IMR-90 (cell line): ENCODE data around the gene APOA4. TPM values are rescaled to one million over a fixed set of nuclear protein-coding genes. Genes with fewer than 3 reads are reported as not detected.

Source experiments
- ATAC-seq: fragments of 200-7000 bp; cut with Tn5 transposase; 2 replicates; pipeline ENCODE4 v1.9.1; 2020; ENCODE audit warnings: low read depth, mild to moderate bottlenecking, moderate library complexity
- BruUV-seq: library from RNA; stranded (reverse); fragments of 400-500 nt; replicated peaks from 2 replicates; lab custom pipeline; 2021; lab: Mats Ljungman, UMichigan
- CTCF ChIA-PET: fragments of 300-600 bp; formaldehyde crosslinking; extraction: SDS; loops from one replicate; lab custom pipeline; 2021; ENCODE audit warnings: antibody characterized with exemption; lab: Yijun Ruan, JAX
- POLR2A ChIA-PET: fragments of 300-600 bp; sonication (Branson Sonifier 250); formaldehyde crosslinking; loops from one replicate; lab custom pipeline; 2022; ENCODE audit warnings: antibody characterized with exemption; ENCODE audit not compliant: unreplicated experiment; lab: Charles Lee
- DNase-seq: peaks from one replicate; pipeline ENCODE4 v3.0.0; 2013
- H2AFZ ChIP-seq: replicated peaks from 2 replicates; pipeline ENCODE3; 2013; ENCODE audit warnings: low read length, mild to moderate bottlenecking; ENCODE audit not compliant: poor library complexity
- H2AK5ac ChIP-seq: 2 replicates; pipeline ENCODE4 v1.6.1; 2013; ENCODE audit warnings: low read depth, low read length, inconsistent platforms
- H2AK9ac ChIP-seq: replicated peaks from 2 replicates; pipeline ENCODE3; 2013; ENCODE audit warnings: mild to moderate bottlenecking, low read depth, low read length, moderate library complexity; ENCODE audit not compliant: poor library complexity
- H2BK120ac ChIP-seq: 2 replicates; pipeline ENCODE4 v1.6.1; 2013; ENCODE audit warnings: low read depth, low read length, inconsistent platforms
- H2BK15ac ChIP-seq: 3 replicates; pipeline ENCODE4 v1.6.1; 2013; ENCODE audit warnings: low read depth, low read length, inconsistent platforms
- H2BK20ac ChIP-seq: 2 replicates; pipeline ENCODE4 v1.6.1; 2013; ENCODE audit warnings: low read depth, mild to moderate bottlenecking, inconsistent platforms, low read length, moderate library complexity
- H2BK5ac ChIP-seq: 2 replicates; pipeline ENCODE4 v1.6.1; 2013; ENCODE audit warnings: mild to moderate bottlenecking, low read depth, low read length, inconsistent platforms; ENCODE audit not compliant: poor library complexity, severe bottlenecking
- H3K14ac ChIP-seq: replicated peaks from 2 replicates; pipeline ENCODE4 v1.6.1; 2013; ENCODE audit warnings: low read depth, low read length, inconsistent platforms
- H3K18ac ChIP-seq: 2 replicates; pipeline ENCODE4 v1.6.1; 2013; ENCODE audit warnings: low read depth, low read length, control low read depth
- H3K23ac ChIP-seq: 2 replicates; pipeline ENCODE4 v1.6.1; 2013; ENCODE audit warnings: low read depth, low read length, inconsistent platforms
- H3K27ac ChIP-seq: 2 replicates; pipeline ENCODE4 v1.5.1; 2013; ENCODE audit warnings: mild to moderate bottlenecking, control low read depth, low read length; ENCODE audit not compliant: insufficient read depth
- H3K27me3 ChIP-seq: 2 replicates; pipeline ENCODE4 v1.6.1; 2013; ENCODE audit warnings: low read length; ENCODE audit not compliant: control insufficient read depth, insufficient read depth
- H3K36me3 ChIP-seq: 2 replicates; pipeline ENCODE4 v1.6.1; 2013; ENCODE audit warnings: low read length, mixed read lengths; ENCODE audit not compliant: control insufficient read depth, insufficient read depth
- H3K4ac ChIP-seq: 2 replicates; pipeline ENCODE4 v1.6.1; 2013; ENCODE audit warnings: low read depth, low read length, inconsistent platforms
- H3K4me1 ChIP-seq: 2 replicates; pipeline ENCODE4 v1.6.1; 2013; ENCODE audit warnings: low read length, mixed read lengths; ENCODE audit not compliant: control insufficient read depth, insufficient read depth
- H3K4me2 ChIP-seq: 2 replicates; pipeline ENCODE4 v1.6.1; 2013; ENCODE audit warnings: low read depth, mild to moderate bottlenecking, control low read depth, low read length, moderate library complexity
- H3K4me3 ChIP-seq: 2 replicates; pipeline ENCODE4 v1.5.1; 2013; ENCODE audit warnings: low read depth, mild to moderate bottlenecking, control low read depth, low read length, moderate library complexity; ENCODE audit not compliant: insufficient read depth
- H3K56ac ChIP-seq: 2 replicates; pipeline ENCODE4 v1.6.1; 2013; ENCODE audit warnings: low read length, inconsistent platforms; ENCODE audit not compliant: insufficient read depth; ENCODE audit errors: extremely low read depth
- H3K79me1 ChIP-seq, 2 experiments: 2 replicates each; pipeline ENCODE4 v1.6.1; 2013; ENCODE audit warnings: low read length in 2 of 2, inconsistent platforms in 1 of 2, low read depth in 1 of 2
- H3K9ac ChIP-seq: 2 replicates; pipeline ENCODE4 v1.6.1; 2013; ENCODE audit warnings: low read depth, low read length, control low read depth
- H3K9me1 ChIP-seq: 2 replicates; pipeline ENCODE4 v1.6.1; 2013; ENCODE audit warnings: low read length, inconsistent platforms; ENCODE audit not compliant: insufficient read depth
- H3K9me3 ChIP-seq: 2 replicates; pipeline ENCODE4 v1.6.1; 2013; ENCODE audit warnings: low read length; ENCODE audit not compliant: control insufficient read depth, insufficient read depth
- H4K20me1 ChIP-seq: 2 replicates; pipeline ENCODE4 v1.6.1; 2013; ENCODE audit warnings: low read length, inconsistent platforms; ENCODE audit not compliant: insufficient read depth
- H4K5ac ChIP-seq: 2 replicates; pipeline ENCODE4 v1.6.1; 2013; ENCODE audit warnings: mild to moderate bottlenecking, low read depth, low read length, control low read depth
- H4K8ac ChIP-seq, 2 experiments: 2 replicates each; pipeline ENCODE4 v1.6.1; 2013; ENCODE audit warnings: low read depth in 2 of 2, low read length in 2 of 2, control low read depth in 1 of 2, inconsistent platforms in 1 of 2
- H4K91ac ChIP-seq: 2 replicates; pipeline ENCODE4 v1.6.1; 2013; ENCODE audit warnings: low read depth, low read length, inconsistent platforms; ENCODE audit not compliant: insufficient read depth
- POLR2A ChIP-seq: IDR thresholded peaks from 2 replicates; pipeline ENCODE4 v1.6.1; 2012; ENCODE audit warnings: mild to moderate bottlenecking, low read depth, low read length
- RAD21 ChIP-seq: IDR thresholded peaks from 2 replicates; pipeline ENCODE4 v1.6.1; 2012; ENCODE audit warnings: low read length, improper control_type of control experiment
- RCOR1 ChIP-seq: IDR thresholded peaks from 2 replicates; pipeline ENCODE4 v1.6.1; 2012; ENCODE audit warnings: mild to moderate bottlenecking, low read length, improper control_type of control experiment; ENCODE audit not compliant: insufficient replicate concordance
- WGBS, 2 experiments: methylation state at CpG; one replicate each; pipeline versions ENCODE4 v1.1.5 to v1.1.7; 2013; ENCODE audit warnings: missing lambda C conversion rate in 2 of 2; ENCODE audit not compliant: insufficient read length in 1 of 2; ENCODE audit errors: extremely low coverage in 2 of 2; 5-methylcytosine and 5-hydroxymethylcytosine counted together
- dilution Hi-C: fragments of 300-500 bp; cut with HindIII; formaldehyde crosslinking; loops from one replicate; pipeline ENCODE4 v1.14.3; 2018; ENCODE audit warnings: low sequenced_read_pairs; ENCODE audit not compliant: unreplicated experiment
- in situ Hi-C: fragments of 300-500 bp; cut with MboI; formaldehyde crosslinking; loops from 3 replicates; pipeline ENCODE4 v1.14.3; 2019; ENCODE audit warnings: low sequenced_read_pairs, inconsistent platforms, mixed read lengths
- intact Hi-C: fragments of 100-400 bp; cut with micrococcal nuclease; formaldehyde crosslinking; loops from 2 replicates; pipeline ENCODE4 v1.10.0; 2022
- polyA plus RNA-seq, 3 experiments: library from polyadenylated mRNA; depleted of rRNA; stranded (reverse); fragments of >200 nt; gene quantifications; 2 replicates each; pipeline ENCODE4 v1.2.3, GENCODE V29; 2012; ENCODE audit warnings: low replicate concordance in 1 of 3
- total RNA-seq: library from RNA; depleted of rRNA; stranded (reverse); fragments of >200 nt; gene quantifications from 2 replicates; pipeline ENCODE4 v1.2.3, GENCODE V29; 2012

APOA4 gene
- total and polyA plus RNA-seq, 2 of the 4 experiments (the other 2 are of a cell fraction) = not detected

DNA sequence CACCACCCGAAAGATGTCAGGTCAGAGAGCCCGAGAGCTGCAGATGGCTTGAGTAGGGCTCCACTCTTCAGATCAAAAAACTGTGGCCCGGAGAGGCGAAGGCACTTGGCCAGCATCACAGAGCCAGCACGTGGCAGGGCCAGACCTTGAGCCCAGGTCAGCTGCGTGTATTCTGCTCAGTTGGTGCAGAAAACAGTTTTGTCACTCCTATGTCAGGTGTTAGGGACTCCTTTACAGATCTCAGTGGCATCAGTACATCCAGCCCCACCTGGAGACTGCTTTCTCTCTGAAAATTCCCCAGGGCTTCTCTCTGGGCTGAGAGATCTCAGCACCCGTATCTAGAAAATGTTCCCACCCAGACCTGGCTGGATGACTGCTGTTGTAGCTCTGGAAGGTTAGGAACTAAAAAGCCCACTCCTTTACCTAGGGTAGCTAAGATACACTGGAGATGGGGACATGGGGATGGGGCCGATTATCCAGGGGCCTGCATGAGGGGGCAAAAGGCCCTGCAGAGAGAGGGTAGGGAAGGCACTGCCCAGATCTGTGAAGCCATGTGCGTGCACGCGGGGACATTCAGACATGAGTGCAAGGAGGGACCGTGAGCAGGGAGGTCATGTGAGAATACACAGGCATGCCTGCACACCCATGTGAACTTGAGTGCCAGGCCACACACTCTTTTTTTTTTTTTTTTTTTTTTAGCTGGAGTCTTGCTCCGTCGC, 10.9 kb upstream of the APOA4 start:
- in situ Hi-C loops (no loop called here), dilution Hi-C loops (no loop called here), intact Hi-C loops (no loop called here)
- H3K18ac ChIP-seq = no peak overlapping the region
- no peak for ATAC-seq
- no peak overlapping the region for H2BK5ac ChIP-seq
- TF ChIP-seq RCOR1 (no peak), POLR2A (no peak), RAD21 (no peak)
- H3K4me1 ChIP-seq = peaks cover 7% of the 10 kb centered on the region; the same call in 1 of the 2 replicates
- H2BK120ac ChIP-seq = no peak overlapping the region
- 81% methylated on average over 4 of the region's 14 CpGs; no CpG with 5 or more reads in 1 of the 2 experiments for WGBS, 2 experiments
- H3K27me3 ChIP-seq = peaks cover 5% of the 10 kb centered on the region; the same call in 1 of the 2 replicates
- no peak overlapping the region for H2AFZ ChIP-seq
- no peak overlapping the region for H4K8ac ChIP-seq
- no peak overlapping the region for H3K14ac ChIP-seq
- H3K9me3 ChIP-seq = no peaks in the 10 kb centered on the region
- H2AK5ac ChIP-seq = no peak overlapping the region
- no peak overlapping the region for H3K4me3 ChIP-seq
- no peak overlapping the region for H3K27ac ChIP-seq
- H3K9ac ChIP-seq = no peak overlapping the region
- H3K79me1 ChIP-seq = no peaks in the 10 kb centered on the region
- H3K4me2 ChIP-seq = no peak overlapping the region
- no peaks in the 10 kb centered on the region for H3K36me3 ChIP-seq
- H3K9me1 ChIP-seq = no peaks in the 10 kb centered on the region; the same call in 1 of the 2 replicates
- no peak for DNase-seq
- BruUV-seq = no TSS peak
- no peak overlapping the region for H3K56ac ChIP-seq
- no peak overlapping the region for H4K91ac ChIP-seq
- no peaks in the 10 kb centered on the region for H4K20me1 ChIP-seq
- H3K23ac ChIP-seq = no peak overlapping the region
- H4K5ac ChIP-seq = no peak overlapping the region
- H2BK20ac ChIP-seq = no peak overlapping the region
- POLR2A ChIA-PET = no interaction called here
- no peak overlapping the region for H2AK9ac ChIP-seq
- CTCF ChIA-PET = no interaction called here
- H3K4ac ChIP-seq = no peak overlapping the region
- no peak overlapping the region for H2BK15ac ChIP-seq
